ENCODE data around the gene CLASP1.

The CLASP1 gene

GRCh38 chr2:121534007-121534406 is 115.3 kb downstream of the CLASP1 start:
- no peak for DNase-seq

- peak; percentile 56 for DNase-seq
Measured at GRCh38 chr2:121532894-121533293, 116.4 kb downstream of the CLASP1 start.

GRCh38 chr2:121532347-121532766 is 116.9 kb downstream of the CLASP1 start:
- peak; percentile 74 for DNase-seq

- peak; percentile 92 for DNase-seq
Measured at GRCh38 chr2:121530212-121530705, 119.0 kb downstream of the CLASP1 start.

GRCh38 chr2:121529439-121530211 is 119.6 kb downstream of the CLASP1 start:
- peak; percentile 93 for DNase-seq

GRCh38 chr2:121527009-121527682 is 122.1 kb downstream of the CLASP1 start:
- no peak for DNase-seq

GRCh38 chr2:121524685-121525425 is 124.4 kb downstream of the CLASP1 start:
- no peak for DNase-seq

- no peak for DNase-seq
Measured at GRCh38 chr2:121521359-121521758, 127.9 kb downstream of the CLASP1 start.

- DNase-seq, result no peak
Measured at GRCh38 chr2:121520641-121520994, 128.6 kb downstream of the CLASP1 start.

GRCh38 chr2:121519732-121520640 is 129.3 kb downstream of the CLASP1 start:
- DNase-seq, result no peak

- DNase-seq, result peak; percentile 41
Measured at GRCh38 chr2:121519153-121519552, 130.1 kb downstream of the CLASP1 start.

GRCh38 chr2:121513597-121514333 is 135.5 kb downstream of the CLASP1 start:
- no peak for DNase-seq

- no peak for DNase-seq
Measured at GRCh38 chr2:121510857-121511256, 138.4 kb downstream of the CLASP1 start.

GRCh38 chr2:121506621-121507020 is 142.6 kb downstream of the CLASP1 start:
- DNase-seq, result no peak

GRCh38 chr2:121505986-121506586 is 143.2 kb downstream of the CLASP1 start:
- no peak for DNase-seq

GRCh38 chr2:121505005-121505404 is 144.3 kb downstream of the CLASP1 start:
- no peak for DNase-seq

- DNase-seq, result no peak
Measured at GRCh38 chr2:121504316-121504715, 144.9 kb downstream of the CLASP1 start.

- no peak for DNase-seq
Measured at GRCh38 chr2:121502781-121503180, 146.5 kb downstream of the CLASP1 start.

GRCh38 chr2:121502246-121502645 is 147.0 kb downstream of the CLASP1 start:
- DNase-seq, result no peak

- DNase-seq, result no peak
Measured at GRCh38 chr2:121501554-121501953, 147.7 kb downstream of the CLASP1 start.

GRCh38 chr2:121501031-121501430 is 148.2 kb downstream of the CLASP1 start:
- DNase-seq, result no peak
